HG02970 (cell line): ENCODE results near the gene COL15A1.

ENCODE experiments used
- ATAC-seq: cut with Tn5 transposase; IDR thresholded peaks from one replicate; pipeline ENCODE4 v1.9.1; 2021; ENCODE audit warnings: mild to moderate bottlenecking, moderate library complexity, moderate number of reproducible peaks; ENCODE audit not compliant: unreplicated experiment, low FRiP score

Gene COL15A1

DNA sequence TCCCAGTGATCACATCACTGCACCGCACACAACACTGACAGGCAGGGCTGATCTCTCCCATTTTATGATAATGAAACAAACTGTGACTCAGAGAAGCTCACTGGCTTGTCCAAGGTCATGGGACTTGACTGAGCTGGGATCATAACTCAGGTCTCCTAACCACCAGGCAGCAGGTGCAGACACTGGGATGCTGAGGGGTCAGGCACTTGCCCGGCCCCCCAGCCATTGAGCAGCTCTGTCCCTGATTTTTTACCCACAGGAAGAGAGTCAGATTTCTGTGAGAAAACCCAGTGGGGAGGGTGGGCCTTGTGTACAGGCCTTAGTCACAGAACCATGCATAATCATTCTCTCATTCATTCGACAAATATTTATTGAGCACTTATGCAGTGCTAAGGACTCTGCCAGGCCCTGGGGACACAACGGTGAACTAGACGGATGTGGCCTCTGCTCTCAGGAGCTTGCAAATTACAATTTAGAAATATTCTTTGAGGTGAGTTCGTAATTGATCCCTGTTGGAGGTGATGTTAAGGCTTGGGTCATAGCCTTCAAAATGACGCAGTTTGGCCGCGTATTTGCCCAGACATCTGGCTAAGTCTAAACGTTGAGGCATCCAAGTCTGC, 106.7 kb downstream of the COL15A1 start:
- no peak for ATAC-seq

DNA sequence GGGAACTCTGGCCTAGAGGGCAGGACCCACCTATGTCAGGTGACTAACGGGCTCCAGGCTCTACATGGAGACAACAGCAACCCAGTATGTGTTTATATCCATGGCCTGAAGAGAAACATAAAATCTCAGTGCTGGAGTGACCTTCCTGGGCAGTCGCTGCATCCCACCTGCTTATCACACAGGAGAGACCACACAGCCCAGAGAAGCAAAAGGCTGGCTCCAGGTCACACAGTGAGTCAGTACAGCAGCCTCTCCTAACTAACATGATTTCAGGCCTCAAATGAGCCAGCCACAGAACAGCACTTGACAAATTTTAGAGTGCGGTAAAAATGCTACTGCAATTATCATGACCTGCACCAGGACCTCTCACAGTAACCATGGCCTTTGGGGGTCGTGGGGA, 107.2 kb downstream of the COL15A1 start:
- ATAC-seq: no peak

DNA sequence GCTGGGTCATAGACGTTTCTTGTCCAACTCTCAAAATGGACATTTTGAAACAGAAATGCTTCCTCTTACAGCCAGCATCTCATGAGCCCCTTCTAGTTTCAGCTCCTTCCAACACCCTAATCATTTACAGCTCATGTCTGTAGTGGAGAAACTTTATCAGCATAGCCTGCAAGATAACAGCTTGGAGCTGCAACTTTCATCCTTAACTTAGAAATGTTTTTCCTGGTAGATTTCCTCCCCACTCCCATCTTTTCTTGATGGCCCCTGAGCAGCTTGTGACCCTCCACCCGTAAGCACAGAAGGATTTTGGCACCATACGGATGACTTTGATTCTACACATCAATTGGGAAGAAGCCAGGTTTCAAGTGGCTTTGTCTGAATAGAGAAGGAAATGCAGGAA, 107.7 kb downstream of the COL15A1 start:
- no peak for ATAC-seq

DNA sequence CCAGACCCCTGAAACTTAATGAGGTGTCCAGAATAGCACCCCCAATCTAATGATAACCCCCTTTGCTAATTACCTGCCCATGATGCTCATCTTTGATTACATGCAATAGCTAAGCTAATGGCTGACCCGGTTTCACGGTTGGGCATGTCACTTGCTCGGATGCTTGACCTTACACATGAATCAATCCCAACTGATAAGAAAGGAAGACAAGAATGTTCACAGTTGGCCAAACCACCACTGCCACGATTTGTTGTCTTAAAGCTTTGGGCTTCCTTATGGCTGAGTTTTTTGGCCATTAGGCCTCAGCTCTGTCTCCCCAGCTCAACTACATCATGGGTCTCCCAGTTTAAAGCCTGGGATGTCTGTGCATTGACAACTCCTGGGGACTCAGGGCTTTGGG, 108.1 kb downstream of the COL15A1 start:
- ATAC-seq: no peak

DNA sequence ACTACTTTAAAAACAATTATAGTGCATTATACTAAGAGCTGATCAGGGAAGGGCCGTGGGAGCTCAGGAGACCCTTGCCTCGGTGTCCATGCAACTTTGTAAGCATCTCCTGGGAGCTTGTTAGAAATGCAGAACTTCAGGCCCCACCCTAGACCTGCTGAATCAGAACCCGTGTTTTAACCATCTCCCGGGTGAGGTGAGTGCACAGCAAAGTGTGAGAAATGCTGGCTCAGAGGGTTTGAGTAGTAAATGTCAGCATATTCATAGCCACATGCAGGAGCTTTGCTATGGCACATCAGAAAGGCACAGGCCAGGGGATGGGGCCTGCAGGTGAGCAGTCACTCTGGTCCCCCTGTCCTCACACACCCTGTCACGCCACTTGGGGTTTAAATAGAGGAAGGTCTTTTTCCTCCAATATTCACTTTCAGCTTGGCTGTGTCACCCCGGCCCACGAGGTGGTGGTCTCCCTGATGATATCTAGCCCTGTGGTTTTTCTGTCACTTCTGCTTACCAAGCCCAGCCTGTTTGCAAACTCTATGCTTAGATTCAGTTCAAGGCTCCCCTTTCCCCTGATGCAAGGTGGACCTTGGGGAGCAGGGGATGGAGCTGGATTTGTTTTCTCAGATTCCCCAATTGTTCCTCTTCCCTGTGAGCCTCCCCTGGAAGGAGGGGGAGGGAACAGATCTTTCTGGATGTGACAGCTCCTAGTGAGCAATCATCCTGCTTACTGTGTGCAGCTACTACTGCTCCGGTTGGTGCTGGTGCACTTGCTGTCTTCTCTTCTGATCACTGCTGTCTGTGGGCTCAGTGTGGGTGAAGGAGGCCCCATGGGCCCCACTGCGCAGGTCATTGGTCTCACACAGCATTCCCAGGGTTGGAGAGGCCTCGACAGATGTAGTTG, 109.4 kb downstream of the COL15A1 start:
- ATAC-seq: no peak

DNA sequence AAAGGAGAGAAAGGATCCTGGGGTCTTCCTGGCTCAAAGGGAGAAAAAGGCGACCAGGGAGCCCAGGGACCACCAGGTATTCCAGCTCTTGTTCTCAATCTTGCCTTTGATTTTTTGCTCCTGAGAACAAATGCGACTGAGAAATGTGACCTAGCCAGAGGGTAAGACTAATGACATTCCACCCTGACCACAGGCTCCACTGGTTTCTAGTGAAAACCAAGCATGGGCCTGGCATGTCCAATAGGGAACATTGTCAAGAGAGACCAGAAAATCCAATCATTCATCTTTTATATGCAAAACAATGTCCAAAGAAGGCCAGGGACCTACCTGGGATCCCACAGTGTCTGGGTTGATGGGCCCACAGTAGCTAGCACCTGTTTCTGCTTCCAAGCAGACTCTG, 110.9 kb downstream of the COL15A1 start:
- ATAC-seq: no peak

DNA sequence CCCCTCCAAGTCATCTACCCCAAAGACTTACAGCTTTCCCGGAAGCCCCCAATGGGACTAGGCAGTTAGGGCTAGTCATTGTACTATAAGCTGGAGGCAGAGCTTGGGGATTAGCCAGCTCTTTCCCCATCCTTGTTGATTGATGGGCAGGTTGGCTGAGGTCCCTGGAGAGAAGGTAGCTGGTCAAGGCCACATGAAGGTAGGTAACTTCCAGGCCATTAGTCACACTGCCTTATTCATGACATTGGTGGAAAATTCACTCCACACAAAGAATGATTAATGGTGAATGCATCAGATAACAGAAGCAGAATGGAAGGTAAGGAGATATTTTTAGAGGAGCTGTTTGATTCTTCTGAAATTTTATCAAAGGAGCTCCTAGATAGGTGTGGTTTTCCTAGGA, 111.7 kb downstream of the COL15A1 start:
- ATAC-seq: no peak

DNA sequence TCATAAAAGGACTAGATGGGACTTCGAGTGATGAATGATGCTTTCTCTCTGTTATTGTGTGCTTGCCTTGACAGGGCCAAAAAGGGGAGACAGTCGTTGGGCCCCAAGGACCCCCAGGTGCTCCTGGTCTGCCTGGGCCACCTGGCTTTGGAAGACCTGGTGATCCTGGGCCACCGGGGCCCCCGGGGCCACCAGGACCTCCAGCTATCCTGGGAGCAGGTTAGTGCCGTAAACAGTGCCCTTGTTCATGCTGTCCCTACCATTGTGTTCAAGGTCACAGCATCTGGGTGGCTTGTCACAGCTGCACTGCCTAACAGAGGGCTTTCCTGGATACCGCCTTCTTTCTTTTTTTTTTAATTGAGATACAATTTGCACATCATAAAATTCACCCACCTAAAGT, 112.5 kb downstream of the COL15A1 start:
- no peak for ATAC-seq

DNA sequence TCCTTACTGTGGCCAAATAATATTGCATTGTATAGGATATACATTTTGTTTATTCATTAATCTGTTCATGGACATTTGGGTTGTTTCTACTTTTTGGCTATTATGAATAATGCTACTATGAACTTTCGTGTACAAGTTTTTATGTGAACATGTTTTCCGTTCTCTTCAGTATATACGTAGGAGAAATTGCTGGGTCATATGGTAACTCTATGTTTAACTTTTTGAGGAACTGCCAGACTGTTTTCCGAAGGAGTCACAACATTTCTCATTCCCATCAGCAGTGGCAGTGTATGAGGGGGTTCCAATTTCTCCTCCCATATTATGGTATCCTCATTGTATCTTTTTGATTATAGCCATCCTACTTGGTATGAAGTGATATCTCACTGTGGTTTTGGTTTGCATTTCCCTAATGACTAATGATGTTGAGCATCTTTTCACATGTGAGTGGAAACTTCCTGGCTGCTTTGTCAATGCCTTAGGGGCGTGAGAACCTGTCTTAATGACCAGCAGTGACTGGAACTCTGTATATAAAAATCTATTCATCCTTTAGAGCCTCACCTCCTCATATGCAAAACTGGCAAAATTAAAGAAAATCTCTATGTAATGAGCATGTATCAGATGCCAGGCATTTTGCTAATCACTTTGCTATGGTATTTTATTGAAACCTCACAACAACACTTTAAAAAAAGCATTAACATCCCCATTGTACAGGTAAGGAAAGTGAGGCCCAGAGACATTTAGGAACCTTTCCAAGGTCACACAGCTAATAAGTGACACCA, 113.4 kb downstream of the COL15A1 start:
- ATAC-seq: no peak

DNA sequence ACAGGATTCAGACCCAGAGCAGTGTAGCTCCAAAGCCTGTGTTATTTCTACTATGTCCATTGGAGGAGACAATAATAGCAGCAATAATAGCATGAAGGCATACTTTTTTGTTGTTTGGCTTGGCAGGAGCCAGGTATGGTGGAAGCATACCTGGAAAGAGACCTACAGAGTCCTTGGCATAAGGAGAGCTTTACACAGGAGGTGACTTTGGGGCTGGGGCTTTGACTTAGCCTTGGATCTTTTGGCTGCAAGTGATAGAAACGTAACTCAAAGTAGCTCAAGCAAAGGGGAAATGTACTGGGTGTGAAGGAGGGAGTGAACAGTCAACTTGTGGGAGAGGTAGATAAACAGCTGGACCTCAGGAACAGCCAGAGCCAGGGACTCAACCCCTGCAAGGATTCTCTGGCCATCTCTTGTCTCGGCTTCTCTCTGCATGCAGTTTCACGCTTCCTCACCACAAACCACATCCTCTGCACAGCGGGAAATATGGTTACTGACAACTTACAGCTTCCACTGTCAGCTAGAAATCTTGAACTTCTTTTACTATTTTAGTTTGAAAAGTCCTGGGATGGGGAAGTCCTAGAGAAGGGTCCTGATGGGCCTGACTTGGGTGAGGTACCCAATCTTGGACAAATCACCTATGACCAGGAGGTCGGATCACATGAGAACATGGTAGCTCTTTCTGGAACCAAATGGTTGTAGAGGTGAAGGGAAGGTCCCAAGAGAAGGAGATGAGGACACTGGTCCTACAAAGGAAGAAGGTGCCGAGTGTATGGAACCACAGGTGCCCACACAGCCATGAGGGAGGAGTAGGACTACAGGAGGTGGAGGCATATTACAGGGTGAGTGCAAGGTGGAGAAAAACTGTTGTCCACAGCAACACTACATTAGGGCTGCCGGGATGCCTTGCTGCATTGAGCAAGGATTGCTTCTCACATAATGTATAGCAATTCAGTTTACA, 114.2 kb downstream of the COL15A1 start:
- ATAC-seq: peak; percentile 55

DNA sequence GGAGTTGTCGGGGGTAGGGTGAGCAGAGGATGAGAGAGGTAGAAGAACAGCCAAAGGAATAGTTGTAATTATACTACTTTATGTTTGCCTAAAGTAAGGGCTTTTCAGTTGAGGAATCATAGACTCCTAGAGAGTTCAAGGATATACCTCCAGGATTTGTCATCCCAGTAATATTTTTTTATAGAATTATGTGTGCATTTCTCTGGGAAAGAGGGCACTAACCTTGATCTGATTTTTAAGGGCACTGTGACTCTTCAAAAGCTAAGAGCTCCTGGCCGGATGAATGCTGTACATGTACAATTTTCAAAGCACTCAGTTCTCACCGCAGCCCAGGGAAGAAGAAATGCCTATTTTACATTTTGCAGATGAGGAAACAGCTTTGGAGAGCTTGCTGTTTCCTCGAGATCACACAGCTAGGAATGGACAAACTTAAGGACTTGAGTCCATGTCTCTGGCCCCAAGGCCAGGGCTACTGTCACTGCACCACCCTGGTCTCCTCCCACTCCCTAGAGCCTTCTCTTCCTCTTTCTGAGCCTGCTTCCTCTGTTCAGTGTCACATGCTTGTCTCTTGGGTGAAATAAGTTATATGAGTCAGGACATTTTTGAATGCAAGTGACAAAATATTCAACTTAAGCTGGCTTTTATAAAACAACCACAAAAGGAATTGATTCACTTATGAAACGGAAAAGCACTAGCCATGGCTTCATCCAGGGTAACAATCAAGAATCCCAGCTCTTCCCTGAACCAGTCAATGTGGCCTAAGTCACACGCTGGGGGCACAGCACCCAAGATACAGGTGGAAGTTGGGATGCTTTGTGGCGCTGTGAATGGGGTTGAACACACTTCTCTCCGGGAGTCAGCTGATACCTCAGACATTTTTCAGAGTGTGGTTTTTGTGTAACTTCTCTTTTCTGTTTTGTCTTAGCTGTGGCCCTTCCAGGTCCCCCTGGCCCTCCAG, 115.5 kb downstream of the COL15A1 start:
- ATAC-seq: no peak

DNA sequence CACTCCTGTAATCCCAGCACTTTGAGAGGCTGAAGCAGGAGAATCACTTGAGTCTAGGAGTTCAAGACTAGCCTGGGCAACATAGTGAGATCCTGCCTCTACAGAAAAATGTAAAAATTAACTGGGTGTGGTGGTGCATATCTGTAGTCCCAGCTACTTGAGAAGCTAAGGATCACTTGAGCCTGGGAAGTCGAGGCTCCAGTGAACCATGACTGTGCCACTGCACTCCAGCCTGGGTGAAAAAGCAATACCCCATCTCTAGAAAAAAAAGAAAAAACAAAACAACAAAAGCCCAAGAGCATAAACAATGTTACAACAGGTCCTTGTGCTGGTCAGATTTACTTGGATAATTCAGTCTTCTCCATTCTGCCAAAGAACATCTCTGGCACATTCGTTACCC, 116.9 kb downstream of the COL15A1 start:
- no peak for ATAC-seq

DNA sequence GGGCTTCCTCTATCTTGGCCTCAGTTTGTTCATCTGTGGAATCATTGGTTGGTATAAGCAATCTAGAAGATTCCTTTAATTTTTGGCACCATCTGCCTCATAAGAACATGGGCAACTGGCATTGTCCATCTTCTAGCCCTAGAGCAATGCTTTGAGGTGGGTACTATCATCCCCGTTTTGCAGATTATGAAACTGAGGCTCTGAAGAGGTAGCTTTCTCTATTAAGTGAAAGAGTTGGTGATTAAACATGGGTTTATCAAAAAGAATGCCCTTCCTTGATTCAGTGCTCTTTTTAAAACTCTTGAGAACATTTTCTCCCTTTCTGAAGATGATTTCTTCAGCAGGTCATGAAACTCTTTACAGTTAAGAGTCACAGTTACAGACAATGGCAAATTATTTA, 118.8 kb downstream of the COL15A1 start:
- no peak for ATAC-seq

DNA sequence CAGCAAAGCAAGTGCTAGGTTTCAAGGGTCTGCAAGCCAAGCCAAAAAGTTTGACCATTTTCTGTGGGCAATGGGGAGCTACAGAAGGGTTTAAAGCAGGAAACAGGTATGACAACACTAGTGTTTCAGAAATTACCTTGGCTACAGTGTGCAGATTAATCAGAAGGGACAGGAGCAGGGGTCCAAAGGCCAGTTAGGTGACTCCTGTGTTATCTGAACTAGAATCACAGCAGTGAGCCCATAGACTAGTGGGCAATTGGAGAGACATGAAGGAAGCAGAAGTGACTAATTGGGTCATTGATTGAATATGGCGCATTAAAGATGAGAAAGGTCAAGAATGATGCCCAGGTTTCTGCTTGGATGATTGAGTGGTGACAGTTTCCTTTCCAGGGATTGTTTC, 119.8 kb downstream of the COL15A1 start:
- no peak for ATAC-seq

DNA sequence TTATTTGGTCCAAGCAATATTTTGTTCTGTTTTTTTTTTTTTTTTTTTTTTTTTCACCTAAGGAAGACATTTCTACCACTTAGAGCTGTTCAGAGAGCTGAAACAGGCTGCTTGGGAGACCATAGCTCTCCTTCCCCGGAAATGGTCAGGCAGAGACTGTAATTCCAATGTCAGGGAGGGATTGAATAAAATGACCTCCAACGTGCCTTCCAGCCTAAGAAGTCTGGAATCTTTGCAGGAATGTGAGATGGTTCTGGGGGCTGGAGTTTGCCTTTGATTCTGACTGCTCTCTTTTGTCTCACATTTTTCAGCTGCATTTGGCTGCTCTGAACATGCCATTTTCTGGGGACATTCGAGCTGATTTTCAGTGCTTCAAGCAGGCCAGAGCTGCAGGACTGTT, 122.9 kb downstream of the COL15A1 start:
- ATAC-seq: no peak

DNA sequence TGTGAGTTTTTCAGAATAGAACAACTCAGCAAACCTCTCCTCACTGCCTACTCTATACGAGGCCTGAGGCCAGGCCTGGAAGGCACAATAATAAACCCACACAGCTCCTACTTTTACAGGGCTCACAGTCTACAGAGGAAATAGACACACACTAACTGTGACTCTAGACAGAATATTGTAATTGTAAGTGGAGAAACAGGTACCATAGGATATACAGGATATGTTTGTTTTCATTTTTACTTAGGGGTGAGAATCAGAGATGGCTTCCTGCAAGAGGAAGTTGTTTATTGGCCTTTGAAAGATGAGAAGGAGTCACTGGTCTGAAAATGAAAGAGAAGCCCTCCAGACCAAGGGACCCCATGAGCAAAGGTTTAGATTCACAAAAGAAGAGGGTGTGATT, 125.4 kb downstream of the COL15A1 start:
- no peak for ATAC-seq

DNA sequence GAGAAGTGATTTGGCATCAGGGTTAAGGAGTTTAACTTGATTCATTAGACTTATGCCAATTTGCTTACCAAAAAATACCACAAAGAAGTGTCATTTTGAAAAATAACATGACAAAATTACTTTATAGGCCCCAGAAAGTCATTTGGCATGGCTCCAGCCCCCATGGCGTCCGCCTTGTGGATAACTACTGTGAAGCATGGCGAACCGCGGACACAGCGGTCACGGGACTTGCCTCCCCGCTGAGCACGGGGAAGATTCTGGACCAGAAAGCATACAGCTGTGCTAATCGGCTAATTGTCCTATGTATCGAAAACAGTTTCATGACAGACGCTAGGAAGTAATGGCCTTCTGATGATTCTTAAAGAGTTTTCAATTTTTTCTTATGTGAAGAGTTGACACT, 125.8 kb downstream of the COL15A1 start:
- ATAC-seq: no peak

DNA sequence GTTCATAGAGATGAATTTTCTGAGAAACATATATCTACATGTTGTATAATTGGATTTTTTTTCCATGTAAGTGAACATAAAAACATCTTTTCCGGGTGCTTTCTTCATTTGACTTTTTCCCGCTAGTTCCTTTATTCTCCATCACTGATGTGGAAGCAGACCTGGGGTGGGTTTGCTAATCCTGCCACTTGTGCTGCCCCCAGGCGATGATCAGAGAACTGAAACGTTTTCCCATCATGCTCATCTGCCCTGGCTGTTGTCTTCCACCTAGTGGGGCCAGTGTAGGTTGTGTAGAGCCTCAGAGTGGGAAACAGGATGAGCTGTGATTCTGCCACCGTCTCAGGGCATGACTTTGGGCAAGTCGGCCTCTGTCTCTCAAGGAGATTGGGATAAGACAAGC, 127.0 kb downstream of the COL15A1 start:
- ATAC-seq: no peak
